Gastroesophageal sphincter (tissue), 4 donors: ENCODE measurements around the gene DPF3. TPM values are rescaled to one million over a fixed set of nuclear protein-coding genes. Genes with fewer than 3 reads are reported as not detected.

Experiments used
- ATAC-seq: fragments of 150-250 bp; one replicate; pipeline ENCODE4 v1.9.1; 2016; ENCODE audit warnings: mild to moderate bottlenecking, moderate library complexity
- H3K27ac ChIP-seq, 4 donors: fragments of 200-600 bp; sonication (generic) in 3 of 4; 1 replicate in 3 of 4; 2 replicates in 1 of 4; pipeline ENCODE4 v1.5.1; 2016 to 2019
- H3K27me3 ChIP-seq: fragments of 200-600 bp; sonication (generic); one replicate; pipeline ENCODE4 v1.5.1; 2019
- H3K36me3 ChIP-seq, 2 donors: fragments of 200-600 bp; sonication (generic); one replicate each; pipeline ENCODE4 v1.5.1; 2019; ENCODE audit warnings: control low read depth in 1 of 2
- H3K4me1 ChIP-seq, 3 donors: fragments of 200-600 bp; sonication (generic); 1 replicate in 2 of 3; 2 replicates in 1 of 3; pipeline ENCODE4 v1.5.1; 2016 to 2019; ENCODE audit warnings: control low read depth in 2 of 3
- H3K4me3 ChIP-seq, 2 donors: fragments of 200-600 bp; sonication (generic); one replicate each; pipeline ENCODE4 v1.5.1; 2019; ENCODE audit warnings: mild to moderate bottlenecking in 1 of 2, moderate library complexity in 1 of 2
- H3K9me3 ChIP-seq, 3 donors: fragments of 200-600 bp; sonication (generic); one replicate each; pipeline ENCODE4 v1.5.1; 2017 to 2019; ENCODE audit warnings: control low read depth in 2 of 3
- EP300 ChIP-seq: sonication (generic); formaldehyde crosslinking; IDR thresholded peaks from one replicate; pipeline ENCODE4 v1.6.1; 2017; ENCODE audit warnings: antibody characterized with exemption, mild to moderate bottlenecking
- POLR2A ChIP-seq, 2 donors: fragments of 450-650 bp; IDR thresholded peaks; one replicate each; pipeline ENCODE4 v1.6.1; 2017; ENCODE audit warnings: antibody characterized with exemption in 2 of 2, mild to moderate bottlenecking in 2 of 2, moderate library complexity in 1 of 2
- POLR2AphosphoS5 ChIP-seq: sonication (generic); formaldehyde crosslinking; IDR thresholded peaks from one replicate; pipeline ENCODE4 v1.6.1; 2017; ENCODE audit warnings: antibody characterized with exemption
- WGBS, 2 donors: methylation state at CpG; one replicate each; pipeline ENCODE4 v1.1.5; 2018; ENCODE audit warnings: low coverage in 1 of 2; 5-methylcytosine and 5-hydroxymethylcytosine counted together
- total RNA-seq, 4 donors: library from RNA; depleted of rRNA; stranded (reverse); fragments of >200 nt; gene quantifications; one replicate each; pipeline ENCODE4 v1.1.0, GENCODE V29; 2016
- TF ChIP-seq, protein P1 (sequence below), 4 experiments: fragments of 200-600 bp in 2 of 4; fragments of 450-650 bp in 2 of 4; sonication (generic) in 1 of 4; IDR thresholded peaks; one replicate each; pipeline ENCODE4 v1.5.1; 2017 to 2019; ENCODE audit warnings: antibody characterized with exemption in 4 of 4, mild to moderate bottlenecking in 2 of 4, moderate library complexity in 2 of 4

The DPF3 gene
- total RNA-seq, 4 donors from 2014 or later: 0.13 to 4.4 (median 2.1) TPM

DNA sequence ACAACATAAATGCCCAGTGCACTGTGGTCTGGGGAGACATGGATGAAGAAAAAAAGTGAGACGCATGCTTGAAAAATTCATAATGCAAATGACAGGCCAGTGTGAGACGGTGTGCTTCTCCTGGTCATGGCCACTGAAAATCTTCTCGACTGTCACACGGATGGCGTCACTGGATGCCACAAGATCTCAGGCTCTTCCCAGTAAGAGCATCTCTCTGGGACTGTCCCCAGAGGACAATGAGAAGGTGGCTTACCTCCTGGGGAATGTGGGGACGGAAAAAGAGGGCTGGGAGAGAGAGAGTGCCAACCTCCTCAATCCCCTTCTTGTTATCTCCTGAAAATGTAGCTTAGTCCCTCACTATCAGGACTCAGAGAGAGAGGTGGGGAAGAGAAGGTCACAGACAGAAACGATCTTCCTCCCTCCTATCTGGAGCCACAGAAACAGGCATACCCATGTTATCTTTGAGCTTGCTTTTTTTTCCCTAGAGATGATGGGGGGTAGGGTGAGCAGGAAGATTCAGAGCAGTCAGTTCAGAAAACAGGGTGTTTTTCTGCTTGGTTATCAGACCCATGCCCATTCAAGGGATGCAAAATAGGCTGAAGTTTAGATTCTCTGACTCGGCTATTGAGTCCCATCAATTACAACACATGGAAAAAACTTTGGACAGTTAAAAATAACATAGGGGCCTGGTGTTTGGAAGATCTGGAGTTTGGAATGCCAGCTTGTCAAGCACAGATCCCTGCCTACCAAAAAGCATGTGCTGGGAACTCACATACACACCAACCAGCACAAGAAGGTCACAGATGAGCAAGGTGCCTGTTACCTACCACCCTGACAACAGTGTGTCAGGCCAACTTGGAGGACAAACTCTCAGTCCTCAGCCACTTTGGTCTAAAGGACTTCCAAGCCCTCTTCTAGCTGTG, 24.2 kb downstream of the DPF3 start:
- H3K9me3 ChIP-seq: no peaks in the 10 kb centered on the region
- H3K4me3 ChIP-seq: no peak overlapping the region
- no peaks in the 10 kb centered on the region for H3K27me3 ChIP-seq
- H3K4me1 ChIP-seq: peaks cover 0 to 10% (median 0%) of the 10 kb centered on the region in 3 donors
- H3K36me3 ChIP-seq: no peaks in the 10 kb centered on the region
- H3K27ac ChIP-seq: no peak overlapping the region
- 67 to 73% methylated on average over 4 to 8 of the region's 8 CpGs for WGBS, 2 donors
- TF ChIP-seq, protein P1, sequence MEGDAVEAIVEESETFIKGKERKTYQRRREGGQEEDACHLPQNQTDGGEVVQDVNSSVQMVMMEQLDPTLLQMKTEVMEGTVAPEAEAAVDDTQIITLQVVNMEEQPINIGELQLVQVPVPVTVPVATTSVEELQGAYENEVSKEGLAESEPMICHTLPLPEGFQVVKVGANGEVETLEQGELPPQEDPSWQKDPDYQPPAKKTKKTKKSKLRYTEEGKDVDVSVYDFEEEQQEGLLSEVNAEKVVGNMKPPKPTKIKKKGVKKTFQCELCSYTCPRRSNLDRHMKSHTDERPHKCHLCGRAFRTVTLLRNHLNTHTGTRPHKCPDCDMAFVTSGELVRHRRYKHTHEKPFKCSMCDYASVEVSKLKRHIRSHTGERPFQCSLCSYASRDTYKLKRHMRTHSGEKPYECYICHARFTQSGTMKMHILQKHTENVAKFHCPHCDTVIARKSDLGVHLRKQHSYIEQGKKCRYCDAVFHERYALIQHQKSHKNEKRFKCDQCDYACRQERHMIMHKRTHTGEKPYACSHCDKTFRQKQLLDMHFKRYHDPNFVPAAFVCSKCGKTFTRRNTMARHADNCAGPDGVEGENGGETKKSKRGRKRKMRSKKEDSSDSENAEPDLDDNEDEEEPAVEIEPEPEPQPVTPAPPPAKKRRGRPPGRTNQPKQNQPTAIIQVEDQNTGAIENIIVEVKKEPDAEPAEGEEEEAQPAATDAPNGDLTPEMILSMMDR (IDR thresholded peaks at IDR 0.05): no peak
- TF ChIP-seq POLR2A (IDR thresholded peaks at IDR 0.05) (no peak), POLR2AphosphoS5 (no peak), EP300 (no peak)
- no peak for ATAC-seq

DNA sequence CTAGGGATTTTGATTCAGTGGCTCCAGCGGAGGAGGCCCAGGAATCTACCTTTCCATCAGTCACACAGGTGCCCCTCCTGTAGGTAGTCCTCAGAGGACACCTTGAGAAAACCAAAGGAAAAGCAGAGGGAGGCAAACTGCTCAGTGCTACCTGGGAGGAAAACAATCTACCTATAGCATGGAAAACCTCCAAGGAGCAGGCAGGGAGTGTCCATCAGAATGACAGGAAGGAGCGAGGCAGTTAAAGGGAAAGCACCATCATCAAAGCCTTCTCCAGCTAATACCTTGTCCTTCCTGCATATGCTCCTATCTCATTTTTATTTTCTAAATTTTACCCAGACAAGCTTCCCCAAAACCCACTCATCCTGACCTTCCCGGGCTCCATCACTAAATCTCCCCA, 25.4 kb downstream of the DPF3 start:
- Histone ChIP-seq H3K4me3 (no peak overlapping the region), H3K27ac (no peak overlapping the region), H3K36me3 (no peaks in the 10 kb centered on the region), H3K27me3 (no peaks in the 10 kb centered on the region), H3K4me1 (peaks cover 0 to 10% (median 0%) of the 10 kb centered on the region in 3 donors), H3K9me3 (no peaks in the 10 kb centered on the region)
- 88 to 100% methylated on average over 2 to 3 of the region's 3 CpGs for WGBS, 2 donors
- no peak for TF ChIP-seq EP300
- TF ChIP-seq POLR2AphosphoS5: no peak
- no peak for TF ChIP-seq POLR2A (IDR thresholded peaks at IDR 0.05)
- TF ChIP-seq, protein P1 (IDR thresholded peaks at IDR 0.05): no peak
- no peak for ATAC-seq

DNA sequence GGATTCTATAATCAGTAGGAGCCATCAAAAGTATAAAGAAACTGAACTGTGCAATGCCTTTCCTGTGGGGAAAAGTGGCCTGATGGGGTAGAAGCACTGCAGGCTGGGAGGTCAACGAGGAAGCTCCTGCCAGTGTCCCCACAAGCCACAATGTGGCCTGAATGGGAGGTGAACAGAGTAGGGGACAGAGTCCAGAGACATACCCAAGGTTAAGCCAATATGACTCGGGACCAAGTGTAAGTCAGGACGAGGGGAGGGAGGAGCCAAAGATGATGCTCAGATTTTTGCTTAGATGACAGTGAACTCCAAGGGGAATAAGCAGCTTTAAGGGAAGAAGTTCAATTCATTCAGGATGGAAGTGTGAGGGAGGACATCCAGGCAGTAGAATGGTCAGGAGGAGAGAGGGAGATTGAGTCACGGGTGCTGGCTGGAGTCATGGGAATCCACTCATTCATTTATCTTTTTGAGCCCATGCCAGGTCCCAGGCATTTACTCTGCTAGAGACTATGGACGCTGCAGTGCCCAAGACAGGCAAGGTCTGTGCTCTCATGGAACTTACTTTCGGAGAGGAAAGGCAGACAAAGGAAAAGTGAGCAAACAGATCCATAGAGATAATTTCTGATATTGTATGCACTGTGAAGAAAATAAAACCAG, 29.1 kb downstream of the DPF3 start:
- Histone ChIP-seq H3K27me3 (no peaks in the 10 kb centered on the region), H3K9me3 (no peaks in the 10 kb centered on the region), H3K4me3 (no peak overlapping the region), H3K36me3 (no peaks in the 10 kb centered on the region), H3K4me1 (peaks cover 0 to 3% (median 0%) of the 10 kb centered on the region in 3 donors), H3K27ac (no peak overlapping the region)
- no peak for ATAC-seq
- 63 to 80% methylated on average over 4 to 6 of the region's 6 CpGs for WGBS, 2 donors
- TF ChIP-seq, protein P1 (IDR thresholded peaks at IDR 0.05): no peak
- TF ChIP-seq POLR2A (IDR thresholded peaks at IDR 0.05): no peak
- TF ChIP-seq EP300: no peak
- TF ChIP-seq POLR2AphosphoS5: no peak

DNA sequence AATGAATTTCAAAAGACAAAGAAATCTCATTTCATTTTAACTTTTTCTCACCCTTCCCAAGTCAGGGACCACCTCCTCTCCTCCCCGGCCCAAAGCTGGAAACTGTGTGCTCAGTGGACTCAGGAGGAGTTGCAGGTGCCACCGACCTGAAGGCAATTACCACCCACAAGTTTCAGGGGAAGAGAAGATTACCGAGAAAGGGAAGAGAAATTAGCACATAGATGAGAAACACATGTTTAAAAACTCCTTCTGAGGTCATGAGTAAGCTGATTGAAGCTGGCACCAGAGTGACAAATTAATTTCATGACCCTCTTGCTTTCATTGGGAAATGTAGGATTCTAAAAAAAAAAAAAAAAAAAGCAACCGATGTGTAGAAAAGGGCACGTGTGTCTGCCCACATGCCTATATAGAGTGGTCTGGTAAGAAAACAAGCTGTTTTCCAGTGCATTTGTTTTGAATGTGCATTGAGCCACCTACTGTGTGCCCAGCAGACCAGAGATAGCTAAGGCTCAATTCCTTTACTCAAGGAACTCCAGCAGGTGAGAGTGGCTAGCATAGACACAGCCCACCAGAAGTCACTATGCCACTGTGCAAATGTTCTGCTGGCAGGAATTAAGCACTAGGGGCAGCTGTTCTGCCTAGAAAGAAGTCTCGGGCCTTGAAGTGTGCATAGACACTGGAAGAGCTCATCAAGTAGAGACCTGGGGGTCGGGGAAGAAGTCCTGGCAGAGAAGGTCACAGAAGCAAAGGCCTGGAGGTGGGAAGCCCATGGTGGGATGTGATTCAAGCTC, 30.5 kb downstream of the DPF3 start:
- no peaks in the 10 kb centered on the region for H3K9me3 ChIP-seq
- no peak overlapping the region for H3K4me3 ChIP-seq
- no peak for TF ChIP-seq EP300
- TF ChIP-seq POLR2A (IDR thresholded peaks at IDR 0.05): no peak
- no peak for TF ChIP-seq POLR2AphosphoS5
- TF ChIP-seq, protein P1 (IDR thresholded peaks at IDR 0.05): no peak
- no peaks in the 10 kb centered on the region for H3K4me1 ChIP-seq
- WGBS, 2 donors: 54 to 81% methylated on average over 3 to 6 of the region's 7 CpGs
- no peak for ATAC-seq
- no peak overlapping the region for H3K27ac ChIP-seq
- no peaks in the 10 kb centered on the region for H3K36me3 ChIP-seq
- no peaks in the 10 kb centered on the region for H3K27me3 ChIP-seq
